ENCODE data around the gene SPEM3.

Gene SPEM3

GRCh38 chr17:7421186-7421585, 7.5 kb upstream of the SPEM3 start:
- no peak for DNase-seq (ENCODE audit: low read depth in 2 of 2)

- DNase-seq (ENCODE audit: low read depth in 2 of 2) = no peak
Measured at GRCh38 chr17:7423679-7424078, 5.0 kb upstream of the SPEM3 start.

- no peak for DNase-seq (ENCODE audit: low read depth in 2 of 2)
Measured at GRCh38 chr17:7425316-7425715, 3.3 kb upstream of the SPEM3 start, which contains the start of gene SPEM2. TSS of gene SPEM2 (plus strand) at chr17:7425616. CDS start at chr17:7425689, 73 bp downstream.

GRCh38 chr17:7425756-7426155, 2.9 kb upstream of the SPEM3 start:
- DNase-seq (ENCODE audit: low read depth in 2 of 2) = no peak

GRCh38 chr17:7426203-7426863, 2.3 kb upstream of the SPEM3 start:
- DNase-seq (ENCODE audit: low read depth in 2 of 2) = no peak

- DNase-seq (ENCODE audit: low read depth in 2 of 2) = no peak
Measured at GRCh38 chr17:7426896-7427489, 1.7 kb upstream of the SPEM3 start.

GRCh38 chr17:7427549-7427948, 1.1 kb upstream of the SPEM3 start:
- DNase-seq (ENCODE audit: low read depth in 2 of 2) = no peak

- DNase-seq (ENCODE audit: low read depth in 2 of 2) = no peak
Measured at GRCh38 chr17:7429722-7430121, 1.1 kb downstream of the SPEM3 start.

GRCh38 chr17:7431231-7431630, 2.6 kb downstream of the SPEM3 start:
- no peak for DNase-seq (ENCODE audit: low read depth in 2 of 2)

- DNase-seq (ENCODE audit: low read depth in 2 of 2) = no peak
Measured at GRCh38 chr17:7432296-7432695, 3.6 kb downstream of the SPEM3 start.

- DNase-seq (ENCODE audit: low read depth in 2 of 2) = no peak
Measured at GRCh38 chr17:7435676-7436555, 7.3 kb downstream of the SPEM3 start.

GRCh38 chr17:7436556-7437368, 8.1 kb downstream of the SPEM3 start:
- DNase-seq (ENCODE audit: low read depth in 2 of 2) = no peak

- DNase-seq (ENCODE audit: low read depth in 2 of 2) = no peak
Measured at GRCh38 chr17:7437369-7437863, 8.8 kb downstream of the SPEM3 start.

GRCh38 chr17:7437950-7438614, 9.4 kb downstream of the SPEM3 start:
- DNase-seq (ENCODE audit: low read depth in 2 of 2) = no peak

- no peak for DNase-seq (ENCODE audit: low read depth in 2 of 2)
Measured at GRCh38 chr17:7438656-7439460, 10.2 kb downstream of the SPEM3 start.

- no peak for DNase-seq (ENCODE audit: low read depth in 2 of 2)
Measured at GRCh38 chr17:7439462-7440112, 10.9 kb downstream of the SPEM3 start, which contains the start of gene FGF11. TSS of gene FGF11 (plus strand) at chr17:7439512. CDS start at chr17:7439621, 109 bp downstream.

- no peak for DNase-seq (ENCODE audit: low read depth in 2 of 2)
Measured at GRCh38 chr17:7440113-7440833, 11.6 kb downstream of the SPEM3 start.

GRCh38 chr17:7440834-7441195, 12.2 kb downstream of the SPEM3 start:
- DNase-seq (ENCODE audit: low read depth in 2 of 2) = no peak

- DNase-seq (ENCODE audit: low read depth in 2 of 2) = no peak
Measured at GRCh38 chr17:7441266-7441665, 12.6 kb downstream of the SPEM3 start.
